Neural cell (in vitro differentiated cells): ENCODE measurements around the gene C11orf54.

Experiments
- EP300 ChIP-seq: fragments of 450-650 bp; conservative IDR thresholded peaks from 2 replicates; pipeline ENCODE4 v1.6.1; 2014; ENCODE audit warnings: antibody characterized with exemption, mild to moderate bottlenecking, moderate library complexity; ENCODE audit not compliant: poor library complexity, severe bottlenecking
- EZH2 ChIP-seq: fragments of 200-600, 300-800 bp; shearing (Covaris generic), sonication (generic); IDR thresholded peaks from 2 replicates; pipeline ENCODE4 v1.6.1; 2014; ENCODE audit warnings: antibody characterized with exemption, low read length, borderline replicate concordance, mild to moderate bottlenecking; ENCODE audit not compliant: insufficient read depth, poor library complexity, severe bottlenecking
- MXI1 ChIP-seq: fragments of 450-650 bp; conservative IDR thresholded peaks from 2 replicates; pipeline ENCODE4 v1.6.1; 2014; ENCODE audit warnings: antibody characterized with exemption, mild to moderate bottlenecking; ENCODE audit not compliant: poor library complexity, severe bottlenecking
- POLR2AphosphoS5 ChIP-seq: IDR thresholded peaks from 2 replicates; pipeline ENCODE4 v1.6.1; 2012
- RAD21 ChIP-seq: fragments of 450-650 bp; conservative IDR thresholded peaks from 2 replicates; pipeline ENCODE4 v1.6.1; 2014; ENCODE audit warnings: antibody characterized with exemption, mild to moderate bottlenecking, moderate library complexity
- SMC3 ChIP-seq: fragments of 450-650 bp; conservative IDR thresholded peaks from 2 replicates; pipeline ENCODE4 v1.6.1; 2014; ENCODE audit warnings: antibody characterized with exemption, mild to moderate bottlenecking, moderate library complexity; ENCODE audit not compliant: poor library complexity
- TAF1 ChIP-seq: IDR thresholded peaks from 2 replicates; pipeline ENCODE4 v1.6.1; 2012; ENCODE audit warnings: low read depth
- TF ChIP-seq, protein P1 (sequence below): IDR thresholded peaks from 2 replicates; pipeline ENCODE4 v1.6.1; 2012; ENCODE audit warnings: borderline replicate concordance
- TF ChIP-seq, protein P2 (sequence below): fragments of 450-650 bp; IDR thresholded peaks from 2 replicates; pipeline ENCODE4 v1.5.1; 2014; ENCODE audit warnings: antibody characterized with exemption, mild to moderate bottlenecking, moderate library complexity; ENCODE audit not compliant: poor library complexity, severe bottlenecking

DNA sequence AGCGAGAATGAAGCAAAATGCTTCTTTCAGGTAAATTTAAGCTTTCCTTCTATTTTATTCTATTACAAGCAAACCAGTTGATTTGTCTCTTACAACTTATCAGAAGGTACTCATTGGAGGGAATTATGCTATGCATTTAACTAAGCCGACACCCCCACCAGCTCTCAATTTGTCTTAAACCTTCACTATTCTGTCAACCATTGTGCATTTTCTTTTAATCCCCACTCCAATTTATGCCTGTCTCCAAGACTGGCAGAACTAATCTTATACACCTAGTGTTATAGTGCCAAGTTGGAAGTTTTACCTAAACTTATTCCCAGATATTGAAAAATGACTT, 12.7 kb upstream of the C11orf54 start:
- TF ChIP-seq, protein P1, sequence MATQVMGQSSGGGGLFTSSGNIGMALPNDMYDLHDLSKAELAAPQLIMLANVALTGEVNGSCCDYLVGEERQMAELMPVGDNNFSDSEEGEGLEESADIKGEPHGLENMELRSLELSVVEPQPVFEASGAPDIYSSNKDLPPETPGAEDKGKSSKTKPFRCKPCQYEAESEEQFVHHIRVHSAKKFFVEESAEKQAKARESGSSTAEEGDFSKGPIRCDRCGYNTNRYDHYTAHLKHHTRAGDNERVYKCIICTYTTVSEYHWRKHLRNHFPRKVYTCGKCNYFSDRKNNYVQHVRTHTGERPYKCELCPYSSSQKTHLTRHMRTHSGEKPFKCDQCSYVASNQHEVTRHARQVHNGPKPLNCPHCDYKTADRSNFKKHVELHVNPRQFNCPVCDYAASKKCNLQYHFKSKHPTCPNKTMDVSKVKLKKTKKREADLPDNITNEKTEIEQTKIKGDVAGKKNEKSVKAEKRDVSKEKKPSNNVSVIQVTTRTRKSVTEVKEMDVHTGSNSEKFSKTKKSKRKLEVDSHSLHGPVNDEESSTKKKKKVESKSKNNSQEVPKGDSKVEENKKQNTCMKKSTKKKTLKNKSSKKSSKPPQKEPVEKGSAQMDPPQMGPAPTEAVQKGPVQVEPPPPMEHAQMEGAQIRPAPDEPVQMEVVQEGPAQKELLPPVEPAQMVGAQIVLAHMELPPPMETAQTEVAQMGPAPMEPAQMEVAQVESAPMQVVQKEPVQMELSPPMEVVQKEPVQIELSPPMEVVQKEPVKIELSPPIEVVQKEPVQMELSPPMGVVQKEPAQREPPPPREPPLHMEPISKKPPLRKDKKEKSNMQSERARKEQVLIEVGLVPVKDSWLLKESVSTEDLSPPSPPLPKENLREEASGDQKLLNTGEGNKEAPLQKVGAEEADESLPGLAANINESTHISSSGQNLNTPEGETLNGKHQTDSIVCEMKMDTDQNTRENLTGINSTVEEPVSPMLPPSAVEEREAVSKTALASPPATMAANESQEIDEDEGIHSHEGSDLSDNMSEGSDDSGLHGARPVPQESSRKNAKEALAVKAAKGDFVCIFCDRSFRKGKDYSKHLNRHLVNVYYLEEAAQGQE: no peak
- TF ChIP-seq, protein P2, sequence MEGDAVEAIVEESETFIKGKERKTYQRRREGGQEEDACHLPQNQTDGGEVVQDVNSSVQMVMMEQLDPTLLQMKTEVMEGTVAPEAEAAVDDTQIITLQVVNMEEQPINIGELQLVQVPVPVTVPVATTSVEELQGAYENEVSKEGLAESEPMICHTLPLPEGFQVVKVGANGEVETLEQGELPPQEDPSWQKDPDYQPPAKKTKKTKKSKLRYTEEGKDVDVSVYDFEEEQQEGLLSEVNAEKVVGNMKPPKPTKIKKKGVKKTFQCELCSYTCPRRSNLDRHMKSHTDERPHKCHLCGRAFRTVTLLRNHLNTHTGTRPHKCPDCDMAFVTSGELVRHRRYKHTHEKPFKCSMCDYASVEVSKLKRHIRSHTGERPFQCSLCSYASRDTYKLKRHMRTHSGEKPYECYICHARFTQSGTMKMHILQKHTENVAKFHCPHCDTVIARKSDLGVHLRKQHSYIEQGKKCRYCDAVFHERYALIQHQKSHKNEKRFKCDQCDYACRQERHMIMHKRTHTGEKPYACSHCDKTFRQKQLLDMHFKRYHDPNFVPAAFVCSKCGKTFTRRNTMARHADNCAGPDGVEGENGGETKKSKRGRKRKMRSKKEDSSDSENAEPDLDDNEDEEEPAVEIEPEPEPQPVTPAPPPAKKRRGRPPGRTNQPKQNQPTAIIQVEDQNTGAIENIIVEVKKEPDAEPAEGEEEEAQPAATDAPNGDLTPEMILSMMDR: no peak
- no peak for TF ChIP-seq SMC3
- no peak for TF ChIP-seq EP300
- no peak for TF ChIP-seq EZH2
- TF ChIP-seq POLR2AphosphoS5: no peak
- no peak for TF ChIP-seq RAD21
- TF ChIP-seq TAF1: no peak
- no peak for TF ChIP-seq MXI1
